ENCODE data around the gene CD101.

DNA sequence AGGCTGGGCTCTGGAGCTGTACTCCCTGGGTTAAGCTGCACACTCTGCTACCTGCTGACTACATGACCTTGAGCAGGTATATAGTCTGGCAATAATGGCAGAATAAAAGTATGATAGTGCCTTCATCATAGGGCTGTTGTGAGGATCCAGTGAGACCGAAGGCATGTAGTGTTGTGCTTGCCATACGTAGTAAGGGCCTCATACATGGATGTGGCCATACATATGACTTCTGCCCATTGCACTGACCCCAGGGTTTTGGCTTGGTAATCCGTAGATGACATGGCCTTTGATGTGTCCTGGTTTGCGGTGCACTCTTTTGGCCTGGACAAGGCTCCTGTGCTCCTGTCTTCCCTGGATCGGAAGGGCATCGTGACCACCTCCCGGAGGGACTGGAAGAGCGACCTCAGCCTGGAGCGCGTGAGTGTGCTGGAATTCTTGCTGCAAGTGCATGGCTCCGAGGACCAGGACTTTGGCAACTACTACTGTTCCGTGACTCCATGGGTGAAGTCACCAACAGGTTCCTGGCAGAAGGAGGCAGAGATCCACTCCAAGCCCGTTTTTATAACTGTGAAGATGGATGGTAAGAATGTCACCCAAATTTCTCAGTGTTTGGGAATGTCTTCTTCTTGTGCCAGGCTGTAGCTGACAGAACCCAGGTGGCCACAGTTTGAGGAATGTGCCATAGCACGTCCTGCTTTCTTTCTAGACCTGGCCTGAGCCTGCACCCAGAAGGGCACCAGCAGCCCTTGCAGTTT, 17.0 kb upstream of the CD101 start:
- TF ChIP-seq YY1 (IDR thresholded peaks at IDR 0.05; ENCODE audit: insufficient read depth, insufficient read length) (no peak), SUZ12 (IDR thresholded peaks at IDR 0.05; ENCODE audit: extremely low read depth, insufficient read depth, insufficient read length) (no peak), ZNF274 (IDR thresholded peaks at IDR 0.05; ENCODE audit: low read depth, low read length) (no peak)
